GM12891 (cell line): ENCODE data around the gene MAGOH.
"Not testable (repeated sequence)": the region's sequence is repeated elsewhere in the genome, so short reads cannot be mapped to it uniquely, and the experiment has no call there.

Experiments
- PAX5 ChIP-seq: IDR thresholded peaks from 2 replicates; pipeline ENCODE4 v1.6.1; 2011; ENCODE audit warnings: low read length, moderate library complexity, mild to moderate bottlenecking; ENCODE audit not compliant: insufficient read depth, severe bottlenecking
- POLR2A ChIP-seq: IDR thresholded peaks from 2 replicates; pipeline ENCODE4 v1.6.1; 2011; ENCODE audit warnings: low read depth, low read length, control low read depth
- POLR2AphosphoS5 ChIP-seq: IDR thresholded peaks from 2 replicates; pipeline ENCODE4 v1.6.1; 2011; ENCODE audit warnings: low read depth, low read length, control low read depth
- POU2F2 ChIP-seq: IDR thresholded peaks from 2 replicates; pipeline ENCODE4 v1.6.1; 2011; ENCODE audit warnings: low read depth, mild to moderate bottlenecking, control low read depth, low read length, moderate library complexity
- SPI1 ChIP-seq: IDR thresholded peaks from 2 replicates; pipeline ENCODE4 v1.6.1; 2011; ENCODE audit warnings: low read depth, low read length, control low read depth
- TAF1 ChIP-seq: IDR thresholded peaks from 2 replicates; pipeline ENCODE4 v1.6.1; 2011; ENCODE audit warnings: low read depth, low read length, control low read depth

- TF ChIP-seq TAF1, POLR2AphosphoS5, POLR2A, POU2F2, SPI1, PAX5: not testable (repeated sequence)
Observed at GRCh38 chr1:53205496-53205895, 32.8 kb downstream of the MAGOH start.
